ENCODE data around the gene TOPBP1.
"Not testable (repeated sequence)": the region's sequence is repeated elsewhere in the genome, so short reads cannot be mapped to it uniquely, and the experiment has no call there.

The TOPBP1 gene

DNA sequence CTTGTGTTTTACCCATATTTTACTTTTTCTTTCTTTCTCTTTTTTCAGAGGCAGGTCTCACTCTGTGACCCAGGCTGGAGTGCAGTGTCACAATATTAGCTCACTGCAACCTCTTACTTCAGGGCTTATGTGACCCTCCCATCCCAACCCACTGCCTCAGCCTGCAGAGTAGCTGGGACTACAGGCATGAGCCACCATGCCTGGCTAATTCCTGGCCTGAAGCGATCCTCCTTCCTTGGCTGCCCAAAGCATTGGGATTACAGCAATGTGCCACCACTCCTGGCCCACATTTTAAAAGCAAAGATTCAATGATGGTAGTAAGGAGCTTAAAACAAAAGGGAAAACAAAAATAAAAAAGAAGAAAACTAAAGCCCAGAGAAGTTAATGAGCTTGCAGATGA, 99.4 kb downstream of the TOPBP1 start:
- TF ChIP-seq, protein P1, sequence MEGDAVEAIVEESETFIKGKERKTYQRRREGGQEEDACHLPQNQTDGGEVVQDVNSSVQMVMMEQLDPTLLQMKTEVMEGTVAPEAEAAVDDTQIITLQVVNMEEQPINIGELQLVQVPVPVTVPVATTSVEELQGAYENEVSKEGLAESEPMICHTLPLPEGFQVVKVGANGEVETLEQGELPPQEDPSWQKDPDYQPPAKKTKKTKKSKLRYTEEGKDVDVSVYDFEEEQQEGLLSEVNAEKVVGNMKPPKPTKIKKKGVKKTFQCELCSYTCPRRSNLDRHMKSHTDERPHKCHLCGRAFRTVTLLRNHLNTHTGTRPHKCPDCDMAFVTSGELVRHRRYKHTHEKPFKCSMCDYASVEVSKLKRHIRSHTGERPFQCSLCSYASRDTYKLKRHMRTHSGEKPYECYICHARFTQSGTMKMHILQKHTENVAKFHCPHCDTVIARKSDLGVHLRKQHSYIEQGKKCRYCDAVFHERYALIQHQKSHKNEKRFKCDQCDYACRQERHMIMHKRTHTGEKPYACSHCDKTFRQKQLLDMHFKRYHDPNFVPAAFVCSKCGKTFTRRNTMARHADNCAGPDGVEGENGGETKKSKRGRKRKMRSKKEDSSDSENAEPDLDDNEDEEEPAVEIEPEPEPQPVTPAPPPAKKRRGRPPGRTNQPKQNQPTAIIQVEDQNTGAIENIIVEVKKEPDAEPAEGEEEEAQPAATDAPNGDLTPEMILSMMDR (IDR thresholded peaks at IDR 0.05; ENCODE audit: insufficient read depth, missing control alignments) = no peak
- DNase-seq (ENCODE audit: insufficient read length, low spot score) = no peak
- FAIRE-seq = no peak

DNA sequence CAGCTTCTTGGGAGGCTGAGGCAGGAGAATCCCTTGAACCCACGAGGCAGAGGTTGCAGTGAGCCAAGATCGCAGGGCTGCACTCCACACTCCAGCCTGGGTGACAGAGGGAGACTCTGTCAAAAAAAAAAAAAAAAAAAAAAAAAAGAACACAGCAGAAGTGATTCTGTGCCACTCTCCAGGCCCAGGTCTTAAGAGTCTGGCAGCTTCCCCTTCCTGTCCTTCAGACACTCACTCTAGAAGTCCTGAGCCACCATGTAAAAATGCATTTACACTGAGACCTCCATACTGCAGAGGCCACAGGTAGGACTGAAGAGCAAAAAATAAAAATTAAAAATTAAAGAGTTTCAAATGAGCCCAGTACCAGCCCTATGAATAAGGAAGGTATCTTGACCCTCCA, 100.1 kb downstream of the TOPBP1 start:
- TF ChIP-seq, protein P1 (IDR thresholded peaks at IDR 0.05; ENCODE audit: insufficient read depth, missing control alignments) = no peak
- DNase-seq (ENCODE audit: insufficient read length, low spot score) (no peak), FAIRE-seq (no peak)

DNA sequence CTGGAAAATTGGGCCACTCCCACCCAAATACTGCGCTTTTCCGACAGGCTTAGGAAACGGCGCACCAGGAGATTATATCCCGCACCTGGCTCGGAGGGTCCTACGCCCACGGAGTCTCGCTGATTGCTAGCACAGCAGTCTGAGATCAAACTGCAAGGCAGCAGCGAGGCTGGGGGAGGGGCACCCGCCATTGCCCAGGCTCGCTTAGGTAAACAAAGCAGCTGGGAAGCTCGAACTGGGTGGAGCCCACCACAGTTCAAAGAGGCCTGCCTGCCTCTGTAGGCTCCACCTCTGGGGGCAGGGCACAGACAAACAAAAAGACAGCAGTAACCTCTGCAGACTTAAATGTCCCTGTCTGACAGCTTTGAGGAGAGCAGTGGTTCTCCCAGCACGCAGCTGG, 110.2 kb downstream of the TOPBP1 start:
- FAIRE-seq; DNase-seq (ENCODE audit: insufficient read length, low spot score): not testable (repeated sequence)
